Keratinocyte (primary cell): ENCODE results near the gene SYNCRIP. TPM values are rescaled to one million over a fixed set of nuclear protein-coding genes. Genes with fewer than 3 reads are reported as not detected.

Experiments used
- DNase-seq: peaks from one replicate; pipeline ENCODE4 v3.0.0-alpha.2; 2011; ENCODE audit warnings: low read depth, missing footprints, low spot score
- FAIRE-seq: peaks from 2 replicates; lab custom pipeline; 2011; peaks lifted over from hg19 to GRCh38; lab: Jason Lieb, UNC
- H2AFZ ChIP-seq: 2 replicates; pipeline ENCODE4 v1.6.0; 2012; ENCODE audit warnings: low read length, control low read depth, inconsistent platforms; ENCODE audit not compliant: control insufficient read depth
- H3K27ac ChIP-seq: 2 replicates; pipeline ENCODE4 v1.5.1; 2011; ENCODE audit warnings: low read length; ENCODE audit not compliant: control insufficient read depth, insufficient read depth
- H3K27me3 ChIP-seq: 3 replicates; pipeline ENCODE4 v1.6.0; 2011; ENCODE audit warnings: low read length; ENCODE audit not compliant: control insufficient read depth, insufficient read depth; ENCODE audit errors: extremely low read depth
- H3K36me3 ChIP-seq, 2 experiments: 2 replicates in 1 of 2; 3 replicates in 1 of 2; pipeline ENCODE4 v1.5.1; 2011; ENCODE audit warnings: low read length in 2 of 2, mild to moderate bottlenecking in 1 of 2; ENCODE audit not compliant: control insufficient read depth in 2 of 2, insufficient read depth in 2 of 2; ENCODE audit errors: extremely low read depth in 1 of 2
- H3K4me1 ChIP-seq: 3 replicates; pipeline ENCODE4 v1.5.1; 2011; ENCODE audit warnings: low read length; ENCODE audit not compliant: control insufficient read depth, insufficient read depth; ENCODE audit errors: extremely low read depth
- H3K4me2 ChIP-seq: 3 replicates; pipeline ENCODE4 v1.6.0; 2011; ENCODE audit warnings: low read depth, low read length; ENCODE audit not compliant: control insufficient read depth, insufficient read depth; ENCODE audit errors: extremely low read depth
- H3K4me3 ChIP-seq, 3 experiments: fragments of 200-600 bp in 1 of 3; sonication (generic) in 1 of 3; 2 replicates in 2 of 3; 3 replicates in 1 of 3; pipeline ENCODE4 v1.5.1; 2011 to 2016; ENCODE audit warnings: low read length in 3 of 3, mild to moderate bottlenecking in 3 of 3, control low read depth in 2 of 3, inconsistent platforms in 1 of 3, low read depth in 1 of 3, mixed read lengths in 1 of 3, mixed run types in 1 of 3, moderate library complexity in 1 of 3; ENCODE audit not compliant: control insufficient read depth in 2 of 3, insufficient read depth in 2 of 3; ENCODE audit errors: extremely low read depth in 1 of 3
- H3K79me2 ChIP-seq: 2 replicates; pipeline ENCODE4 v1.6.0; 2012; ENCODE audit warnings: low read length; ENCODE audit not compliant: control insufficient read depth, insufficient read depth
- H3K9ac ChIP-seq: 3 replicates; pipeline ENCODE4 v1.6.0; 2011; ENCODE audit warnings: low read length; ENCODE audit not compliant: control insufficient read depth, insufficient read depth; ENCODE audit errors: extremely low read depth
- H3K9me1 ChIP-seq: 3 replicates; pipeline ENCODE4 v1.6.0; 2011; ENCODE audit warnings: low read length; ENCODE audit not compliant: control insufficient read depth, insufficient read depth; ENCODE audit errors: extremely low read depth
- H3K9me3 ChIP-seq: 2 replicates; pipeline ENCODE4 v1.5.1; 2012; ENCODE audit warnings: low read depth, low read length; ENCODE audit not compliant: control insufficient read depth
- H4K20me1 ChIP-seq: 3 replicates; pipeline ENCODE4 v1.6.0; 2011; ENCODE audit warnings: low read length; ENCODE audit not compliant: control insufficient read depth, insufficient read depth; ENCODE audit errors: extremely low read depth
- CTCF ChIP-seq, 3 experiments: IDR thresholded peaks in 1 of 3; conservative IDR thresholded peaks in 1 of 3; optimal IDR thresholded peaks in 1 of 3; 2 replicates in 2 of 3; 3 replicates in 1 of 3; pipeline versions ENCODE3 to v1.5.1; 2011; ENCODE audit warnings: low read length in 3 of 3, mild to moderate bottlenecking in 3 of 3, moderate library complexity in 2 of 3, control low read depth in 1 of 3, inconsistent platforms in 1 of 3; ENCODE audit not compliant: insufficient read depth in 2 of 3; ENCODE audit errors: extremely low read depth in 1 of 3
- EZH2 ChIP-seq: IDR thresholded peaks from one replicate; pipeline ENCODE4 v1.6.1; 2012; ENCODE audit warnings: inconsistent platforms, mild to moderate bottlenecking, low read length, moderate library complexity
- dilution Hi-C: fragments of 300-500 bp; cut with MboI; formaldehyde crosslinking; loops from one replicate; pipeline ENCODE4 v1.7.0; 2020; ENCODE audit warnings: low sequenced_read_pairs; ENCODE audit not compliant: extremely low pct_ligation_motif_present
- polyA plus RNA-seq, 5 experiments: library from polyadenylated mRNA; depleted of rRNA in 3 of 5; stranded (reverse) in 3 of 5; stranded (forward) in 1 of 5; unstranded in 1 of 5; fragments of >200 nt; gene quantifications; 1 replicate in 1 of 5; 2 replicates in 3 of 5; 3 replicates in 1 of 5; pipeline versions ENCODE4 v1.2.1 to v1.2.3, GENCODE V29; 2011 to 2012; ENCODE audit warnings: missing spikeins in 2 of 5, low read depth in 1 of 5, low replicate concordance in 1 of 5

SYNCRIP gene
- polyA plus RNA-seq, 1 donor (not counting 4 experiments of a cell fraction or from before 2014, with no cell fraction given), result 56.8 TPM

- Histone ChIP-seq H3K9ac (no peak overlapping the region), H3K4me3 (no peak overlapping the region), H3K27me3 (no peaks in the 10 kb centered on the region), H3K9me1 (no peaks in the 10 kb centered on the region), H4K20me1 (no peaks in the 10 kb centered on the region), H3K4me1 (peaks cover 16% of the 10 kb centered on the region), H3K79me2 (peaks cover 2% of the 10 kb centered on the region), H3K9me3 (no peaks in the 10 kb centered on the region), H3K4me2 (no peak overlapping the region), H2AFZ (no peak overlapping the region), H3K27ac (peak overlapping the region; percentile 34), H3K36me3 (no peaks in the 10 kb centered on the region)
- peak; percentile 94 for FAIRE-seq
- dilution Hi-C loops, result no loop called here
- DNase-seq, result peak; percentile 54
- TF ChIP-seq EZH2, result no peak
- no peak for TF ChIP-seq CTCF (optimal IDR thresholded peaks at IDR 0.05 in 1 of 3, IDR thresholded peaks at IDR 0.05 in 1 of 3, conservative IDR thresholded peaks at IDR 0.05 in 1 of 3; ENCODE audit: extremely low read depth in 1 of 3, insufficient read depth in 2 of 3, low read length in 3 of 3)
These were observed 27.1 kb upstream of the SYNCRIP start for GRCh38 chr6:85669735-85670194.

GRCh38 chr6:85662251-85662650 lies 19.6 kb upstream of the SYNCRIP start:
- Histone ChIP-seq H3K27ac (no peak overlapping the region), H3K4me3 (no peak overlapping the region), H3K4me2 (no peak overlapping the region), H3K27me3 (no peaks in the 10 kb centered on the region), H3K9ac (no peak overlapping the region), H3K79me2 (no peaks in the 10 kb centered on the region), H3K9me1 (no peaks in the 10 kb centered on the region), H3K4me1 (peaks cover 4% of the 10 kb centered on the region), H2AFZ (no peak overlapping the region), H3K36me3 (no peaks in the 10 kb centered on the region), H3K9me3 (no peaks in the 10 kb centered on the region), H4K20me1 (no peaks in the 10 kb centered on the region)
- TF ChIP-seq CTCF (optimal IDR thresholded peaks at IDR 0.05 in 1 of 3, IDR thresholded peaks at IDR 0.05 in 1 of 3, conservative IDR thresholded peaks at IDR 0.05 in 1 of 3; ENCODE audit: extremely low read depth in 1 of 3, insufficient read depth in 2 of 3, low read length in 3 of 3) (no peak), EZH2 (no peak)
- no peak for DNase-seq
- dilution Hi-C loops, result no loop called here
- FAIRE-seq, result no peak
